HT1080 (cell line): ENCODE measurements around the gene NPAS3. TPM values are rescaled to one million over a fixed set of nuclear protein-coding genes. Genes with fewer than 3 reads are reported as not detected.
A peak's percentile ranks its signal among the peaks of the same experiment; 100 is the strongest.

ENCODE experiments used
- DNase-seq: peaks from one replicate; pipeline ENCODE4 v3.0.0-alpha.2; 2015; ENCODE audit warnings: low read depth
- total RNA-seq: library from RNA; depleted of rRNA; stranded (reverse); fragments of >200 nt; shearing (Covaris generic); gene quantifications from 2 replicates; pipeline ENCODE4 v1.2.3, GENCODE V29; 2014

Gene NPAS3
- total RNA-seq, 1 experiment from 2014 or later: 0.18 TPM

DNA sequence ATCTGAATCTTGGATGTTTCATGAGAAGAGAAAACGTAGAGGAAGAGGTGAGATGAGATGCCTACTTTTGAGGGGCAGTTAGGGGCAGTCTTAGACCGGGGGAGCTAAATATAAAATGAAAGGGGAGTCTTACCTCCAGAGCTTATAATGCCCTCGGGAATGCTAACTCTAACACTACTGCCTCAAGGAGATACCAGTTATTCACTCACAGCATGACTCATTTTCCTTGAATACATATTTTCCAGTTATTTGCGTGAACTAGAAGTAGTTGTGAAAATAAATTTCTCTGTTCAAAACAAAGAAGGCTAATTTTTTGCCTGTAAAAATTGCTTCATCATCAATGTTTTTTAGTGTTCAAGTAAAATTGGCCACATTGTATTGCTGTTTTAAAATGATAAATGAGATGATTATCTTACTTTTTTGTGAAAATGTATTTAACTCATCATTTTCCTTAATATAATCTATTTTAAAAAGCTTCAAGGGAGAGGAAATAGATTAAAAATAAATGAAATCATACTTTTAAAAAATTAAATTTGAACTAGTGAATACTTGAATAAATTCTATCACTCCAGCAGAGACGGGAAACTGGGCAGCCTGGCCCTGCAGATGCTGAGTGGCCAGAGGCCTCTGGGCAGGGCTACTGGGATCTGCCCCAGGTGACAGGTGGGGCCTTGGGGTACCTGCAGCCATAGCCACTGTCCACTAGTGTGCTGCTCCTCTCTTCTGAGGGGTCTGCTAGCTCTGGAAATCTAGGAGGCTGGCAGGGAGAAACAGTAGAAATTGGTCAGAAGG is 672.9 kb downstream of the NPAS3 start:
- DNase-seq: no peak

DNA sequence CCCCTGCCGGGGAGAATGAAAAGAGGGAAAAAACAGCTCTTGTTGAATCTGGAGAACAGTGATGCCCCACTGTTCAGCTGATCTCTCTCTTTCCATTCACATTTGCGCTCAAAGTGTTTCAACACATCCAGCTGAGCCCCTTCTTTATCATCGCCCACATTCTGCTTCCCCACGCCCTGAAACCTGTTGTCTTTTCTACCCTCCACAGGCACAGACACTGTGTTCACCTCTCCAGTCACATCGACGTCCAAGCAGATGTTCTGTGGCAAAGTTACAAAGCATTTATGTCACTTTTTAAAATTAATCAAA is 673.5 kb downstream of the NPAS3 start:
- no peak for DNase-seq

DNA sequence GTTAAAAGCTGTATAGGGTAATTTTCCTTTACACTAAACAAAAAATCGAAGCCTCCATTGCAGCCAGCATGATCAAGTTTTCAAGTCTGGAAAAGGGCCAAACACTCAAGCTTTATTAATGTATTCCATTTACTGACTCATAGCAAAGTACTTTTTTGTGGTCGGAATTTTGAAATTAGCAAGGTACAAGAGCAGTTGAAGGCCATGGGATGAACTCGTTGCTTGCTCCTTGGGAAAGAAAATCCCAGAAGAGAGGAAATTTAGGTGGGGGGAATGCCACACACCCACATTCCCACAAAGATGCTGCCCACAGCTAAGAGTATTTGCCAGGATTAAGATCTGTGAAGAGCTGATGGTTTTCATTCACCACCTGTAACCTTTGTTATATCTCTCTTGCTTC is 678.5 kb downstream of the NPAS3 start:
- DNase-seq: peak; percentile 77

DNA sequence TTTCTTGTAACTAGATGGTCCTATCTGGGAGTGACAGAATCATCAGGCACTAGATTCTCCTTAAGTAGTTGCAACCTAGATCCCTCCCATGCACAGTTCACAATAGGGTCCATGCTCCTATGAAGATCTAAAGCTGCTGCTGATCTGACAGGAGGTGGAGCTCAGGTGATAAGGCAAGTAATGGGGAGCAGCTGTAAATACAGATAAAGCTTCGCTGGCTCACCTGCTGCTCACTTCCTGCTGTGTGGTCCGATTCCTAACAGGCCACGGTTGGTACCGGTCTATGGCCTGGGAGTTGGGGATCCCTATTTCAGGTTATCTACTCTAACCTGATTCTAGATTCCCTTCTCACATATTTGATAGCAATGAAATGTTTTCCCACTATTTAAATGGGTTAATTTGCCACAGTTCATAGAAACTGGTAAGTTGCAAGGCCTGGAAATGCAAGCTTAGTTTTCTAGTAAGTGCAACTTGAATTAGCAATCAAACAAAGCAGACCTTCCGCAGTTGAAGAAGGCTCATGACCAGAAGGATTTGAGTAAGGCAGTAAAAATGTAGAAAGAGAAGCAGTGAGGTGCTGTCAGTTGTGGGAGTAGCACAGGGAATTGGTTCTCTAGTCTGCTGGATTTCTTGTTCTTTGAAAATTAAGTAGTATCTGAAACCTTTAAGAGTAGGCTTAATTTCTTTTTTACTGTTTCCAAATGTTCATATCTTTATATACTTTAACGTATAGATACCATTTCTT is 679.9 kb downstream of the NPAS3 start:
- no peak for DNase-seq

DNA sequence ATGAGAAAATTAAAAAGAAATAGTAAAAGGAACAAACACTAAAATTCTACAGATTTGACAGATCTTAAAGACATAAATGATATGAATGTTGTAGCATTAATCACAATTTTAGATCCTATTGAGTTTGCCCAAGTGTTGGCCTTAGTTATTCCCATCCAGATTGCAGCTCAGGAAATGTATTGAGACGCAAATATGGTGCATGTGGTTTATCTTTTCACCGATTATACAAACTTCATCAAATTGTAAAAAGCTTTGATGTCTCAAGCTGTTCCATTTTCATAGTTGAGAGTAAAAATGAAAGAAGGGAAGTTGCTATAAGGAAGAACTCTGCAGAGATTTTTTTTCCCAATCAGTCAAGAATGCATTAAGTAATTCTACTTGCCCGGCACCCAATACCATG is 683.8 kb downstream of the NPAS3 start:
- no peak for DNase-seq

DNA sequence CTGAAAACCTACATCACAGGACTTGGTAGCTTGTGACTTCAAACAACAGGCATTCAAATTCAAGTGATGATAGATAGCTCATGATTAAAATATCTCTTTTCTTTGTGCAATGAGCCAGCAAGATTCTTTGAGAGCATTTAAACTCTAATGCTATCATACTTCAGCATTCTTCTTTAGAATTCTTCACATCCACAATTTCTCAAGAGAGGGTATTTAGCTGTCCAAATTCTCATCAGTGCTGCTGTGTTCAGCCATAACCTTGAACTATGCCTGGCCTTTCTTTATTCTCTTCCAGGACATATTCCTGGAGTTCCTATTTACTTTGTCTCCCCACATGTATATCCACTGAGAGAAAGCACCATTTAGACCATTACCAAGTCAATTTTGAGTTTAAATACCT is 691.1 kb downstream of the NPAS3 start:
- no peak for DNase-seq

DNA sequence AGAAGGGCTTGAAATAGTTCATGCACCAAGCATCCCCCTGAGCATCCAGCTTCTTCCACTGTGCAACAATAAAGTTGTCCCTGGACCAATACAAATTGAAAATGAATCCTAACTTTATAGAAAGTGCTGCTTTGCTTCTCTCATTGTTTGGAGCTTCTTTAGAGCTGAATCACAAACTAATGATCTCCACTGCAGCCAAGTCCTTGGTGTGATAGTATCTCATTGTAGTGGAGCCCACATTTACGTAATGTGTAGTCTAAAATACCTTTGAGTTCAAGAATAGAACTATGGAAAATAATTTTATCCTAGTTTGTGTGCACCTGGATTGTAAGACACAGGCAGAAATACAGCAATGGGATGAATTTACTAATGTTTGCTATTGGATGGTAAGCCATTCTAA is 692.3 kb downstream of the NPAS3 start:
- DNase-seq: no peak

DNA sequence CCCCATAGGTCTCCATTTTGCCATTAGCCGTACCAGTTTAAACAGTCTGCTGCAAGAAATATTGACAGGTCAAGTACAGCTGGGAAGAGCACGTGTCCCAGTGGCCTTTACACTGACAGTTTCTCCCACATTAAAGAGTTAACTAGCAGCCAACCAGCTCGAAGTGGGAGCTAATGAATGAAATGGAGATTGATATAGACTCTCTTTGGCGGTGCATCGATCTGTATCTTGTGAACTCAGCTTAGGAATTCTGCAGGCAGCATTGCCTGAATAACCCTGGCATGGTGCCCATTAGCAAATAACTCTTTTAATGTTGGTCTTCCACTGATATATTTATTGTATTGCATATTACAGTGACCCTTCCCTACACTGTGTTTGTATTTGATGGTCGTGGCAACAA is 692.8 kb downstream of the NPAS3 start:
- DNase-seq: no peak

DNA sequence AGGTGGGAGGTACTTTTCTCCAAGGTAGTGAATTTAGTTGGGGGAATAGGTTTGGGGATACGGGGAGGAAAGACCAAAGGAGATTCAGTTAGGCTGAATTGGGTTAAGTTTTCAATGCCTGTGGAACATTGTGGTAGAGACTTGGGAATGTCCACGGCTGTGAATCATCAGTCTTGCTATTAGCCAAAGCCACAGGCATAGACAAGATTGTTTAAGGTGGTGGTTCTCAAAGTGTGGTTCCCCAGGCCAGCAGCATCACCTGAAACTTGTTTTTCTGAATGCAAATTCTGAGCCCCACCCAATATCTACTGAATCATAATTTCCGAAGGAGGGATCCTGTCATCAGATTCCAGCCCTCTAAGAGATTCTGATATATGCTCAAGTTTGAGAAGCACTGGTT is 696.0 kb downstream of the NPAS3 start:
- no peak for DNase-seq

DNA sequence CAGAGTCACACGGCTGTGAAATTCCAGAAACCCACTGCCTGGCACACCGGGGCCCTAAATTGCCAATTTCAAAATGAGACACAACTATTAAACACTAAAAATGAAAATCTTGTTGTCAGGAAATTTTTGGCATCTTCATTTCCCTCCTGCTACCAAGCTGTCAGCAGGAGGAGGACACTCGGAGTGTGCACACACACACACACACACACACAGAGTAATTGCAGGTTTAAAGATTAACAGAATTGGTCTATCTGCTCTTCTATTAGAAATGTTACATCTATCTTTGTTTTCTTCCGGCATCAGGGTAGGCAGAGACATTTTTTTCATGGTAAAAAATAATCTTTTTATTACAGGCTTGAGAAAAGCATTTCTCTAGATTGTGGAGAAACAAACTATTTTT is 698.0 kb downstream of the NPAS3 start:
- DNase-seq: no peak

DNA sequence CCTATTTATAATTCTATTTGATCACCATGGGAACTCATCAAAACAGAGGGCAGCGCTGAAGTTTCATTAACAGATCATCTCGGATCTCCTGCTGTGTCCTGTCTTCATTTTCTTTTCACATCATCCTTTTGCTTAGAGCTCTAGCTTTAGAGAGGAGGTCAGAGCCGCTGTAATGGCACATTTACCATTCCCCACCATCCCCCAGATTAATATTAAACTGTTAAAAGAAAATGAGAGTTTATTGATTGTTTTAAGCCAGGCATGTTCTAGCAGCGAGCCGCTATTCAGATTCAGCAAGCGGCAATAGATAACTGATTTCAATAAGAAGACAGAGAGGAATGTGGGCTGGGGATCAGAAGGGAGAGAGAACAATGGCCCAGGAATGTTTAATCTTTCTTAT is 703.4 kb downstream of the NPAS3 start:
- DNase-seq: no peak

DNA sequence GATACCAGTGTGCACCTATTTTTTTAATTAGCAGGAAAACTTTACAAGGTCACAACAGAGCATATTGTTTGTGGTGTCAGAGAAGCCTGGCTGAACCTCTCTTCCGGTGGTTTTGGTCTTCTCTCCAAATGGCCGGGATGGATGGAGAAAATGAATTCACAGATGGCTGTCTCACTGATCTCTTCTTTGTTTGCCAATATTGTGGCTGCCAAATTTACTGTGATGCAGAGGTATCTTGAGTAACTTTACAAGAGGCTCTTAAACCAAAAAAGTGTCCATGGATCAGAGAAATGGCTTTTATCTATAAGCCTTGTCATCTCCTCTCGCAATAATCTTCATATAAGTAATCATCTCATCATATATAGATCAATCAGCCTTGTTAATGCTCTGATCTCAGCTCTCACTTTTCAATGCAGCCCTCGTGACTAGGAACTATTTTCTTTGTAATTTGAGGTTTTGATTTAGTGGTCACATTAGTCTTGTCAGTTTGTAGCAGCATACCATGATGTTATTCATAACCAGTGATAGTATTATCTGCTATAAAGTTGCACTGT is 704.1 kb downstream of the NPAS3 start:
- DNase-seq: no peak

DNA sequence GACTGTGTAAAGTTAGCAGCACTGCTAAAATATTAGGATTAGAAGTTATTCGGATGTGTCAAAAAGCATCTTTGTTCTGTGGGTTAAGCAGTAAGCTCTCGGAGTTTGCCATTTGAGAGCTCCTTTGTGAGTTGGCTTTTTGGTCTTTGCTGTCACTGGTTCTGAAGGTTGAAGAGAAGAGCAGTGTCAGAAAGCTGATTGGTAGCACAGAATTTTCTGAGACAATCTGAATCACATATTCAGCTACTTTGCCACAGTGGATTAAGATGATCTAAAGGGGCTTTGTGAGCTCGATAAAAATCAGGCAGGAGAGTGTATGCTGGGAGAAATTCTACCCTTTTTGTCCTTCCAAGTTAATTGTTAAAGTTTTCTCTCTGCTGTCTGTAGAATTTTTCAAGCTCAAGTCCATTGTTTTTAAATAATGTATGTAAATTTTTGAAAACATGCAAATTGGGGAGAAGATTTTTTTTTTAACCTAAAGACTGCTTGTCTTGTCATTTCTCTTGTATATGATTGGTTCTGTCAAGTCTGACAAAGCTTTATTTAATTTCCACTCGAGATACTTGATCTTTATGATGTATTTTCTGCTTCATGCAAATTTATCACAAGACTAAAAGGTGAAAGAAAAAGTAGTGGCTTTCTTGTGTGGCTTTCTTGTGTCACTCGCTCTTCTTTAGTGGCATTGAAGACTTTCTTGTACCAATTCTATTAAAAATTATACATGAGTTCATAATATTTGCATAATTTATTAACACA is 704.9 kb downstream of the NPAS3 start:
- DNase-seq: no peak

DNA sequence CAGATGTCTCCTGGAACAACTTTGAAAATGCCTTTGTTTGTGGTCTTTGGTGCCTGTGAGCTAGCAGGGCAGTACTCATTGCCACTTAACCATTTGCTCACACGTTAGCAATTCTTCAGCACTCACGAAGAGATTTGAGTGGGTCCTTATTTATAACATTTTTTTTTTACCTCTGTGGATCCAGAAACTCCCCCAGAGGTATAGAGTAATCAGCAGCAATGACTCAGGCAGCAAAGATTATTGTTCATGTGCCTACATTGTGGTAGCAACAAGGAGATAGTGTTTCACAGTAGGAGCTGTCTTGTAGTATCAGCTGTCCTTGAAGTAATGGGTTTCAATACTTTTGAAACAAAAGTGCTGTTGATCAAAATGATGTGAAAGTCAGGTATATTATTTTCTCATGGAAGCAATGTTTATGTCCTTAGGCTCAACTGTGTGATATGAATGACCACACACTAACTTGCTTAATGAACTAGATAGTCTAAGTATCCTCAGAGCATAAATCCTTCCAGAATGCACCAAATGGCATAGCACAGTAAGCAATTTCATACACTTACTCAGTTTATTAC is 708.1 kb downstream of the NPAS3 start:
- peak; percentile 80 for DNase-seq

DNA sequence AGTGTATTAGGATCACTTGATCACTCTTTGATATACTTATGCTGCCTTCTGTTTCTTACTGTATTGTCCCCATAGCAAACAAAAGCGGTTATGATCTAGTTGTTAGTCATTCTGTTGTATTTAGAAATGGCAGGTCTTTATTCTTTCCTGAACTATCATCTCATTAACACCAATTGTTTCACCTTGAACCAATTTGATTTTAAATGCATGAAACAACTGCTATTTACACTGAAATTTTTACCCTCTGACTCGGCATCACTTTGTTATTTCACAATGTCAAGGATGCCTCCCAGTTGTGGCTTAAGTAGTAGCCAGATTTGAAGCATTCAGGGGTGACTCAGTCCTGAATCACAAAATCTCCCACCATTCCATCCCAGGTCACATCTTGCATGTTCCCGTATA is 708.7 kb downstream of the NPAS3 start:
- DNase-seq: peak; percentile 97

DNA sequence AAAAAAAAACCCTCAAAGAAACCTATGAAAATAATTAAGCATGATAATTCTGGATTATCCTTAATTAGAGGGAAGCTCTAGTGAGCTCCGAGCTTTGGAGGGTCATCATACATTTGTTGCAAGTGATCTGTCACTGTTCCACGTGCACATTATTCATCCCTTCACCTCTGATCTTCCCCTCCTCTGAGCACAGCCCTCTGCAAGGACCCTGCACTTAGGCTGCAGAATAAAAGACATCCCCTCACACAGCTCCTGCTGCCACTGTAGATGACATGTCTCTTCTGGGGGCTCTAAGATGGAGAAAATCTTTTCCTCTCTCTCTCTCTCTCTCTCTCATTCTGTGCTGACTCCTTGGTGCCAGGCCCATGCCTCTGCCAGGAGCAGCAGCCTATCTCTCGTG is 711.8 kb downstream of the NPAS3 start:
- no peak for DNase-seq

DNA sequence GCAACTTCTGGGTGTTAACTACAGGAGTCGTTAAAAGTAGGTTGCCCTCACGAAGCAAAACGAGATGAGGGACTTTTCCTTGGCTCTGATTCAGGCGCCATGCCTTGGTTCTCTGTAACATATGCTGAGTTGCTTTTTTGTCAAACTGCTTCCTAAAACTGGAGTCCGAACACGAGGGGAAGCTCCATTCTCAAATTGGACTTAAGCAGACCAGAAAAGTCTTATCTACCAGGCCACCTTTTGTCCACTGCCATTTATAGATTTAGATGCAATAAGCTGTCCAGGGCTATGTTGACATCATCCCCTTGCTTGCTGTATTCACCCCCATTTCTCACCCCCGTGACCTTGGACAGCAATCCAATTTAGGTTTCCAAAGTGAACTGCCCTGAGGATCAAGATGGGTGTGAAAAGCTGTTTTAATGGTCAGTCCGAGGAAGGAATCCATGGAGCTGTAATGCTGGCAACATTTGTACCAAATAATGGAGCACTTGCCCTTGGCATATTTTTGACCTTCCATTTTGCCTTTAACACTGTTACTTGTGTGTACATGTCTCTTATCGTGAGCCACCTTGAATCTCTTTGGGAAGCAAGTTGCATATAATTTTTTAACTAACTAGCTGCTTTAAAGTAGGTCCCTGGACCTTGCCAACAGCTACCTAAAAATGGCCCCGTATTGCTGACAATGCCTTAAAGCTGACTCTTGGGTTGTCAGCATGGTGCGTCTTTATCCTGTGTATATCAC is 714.1 kb downstream of the NPAS3 start:
- no peak for DNase-seq

DNA sequence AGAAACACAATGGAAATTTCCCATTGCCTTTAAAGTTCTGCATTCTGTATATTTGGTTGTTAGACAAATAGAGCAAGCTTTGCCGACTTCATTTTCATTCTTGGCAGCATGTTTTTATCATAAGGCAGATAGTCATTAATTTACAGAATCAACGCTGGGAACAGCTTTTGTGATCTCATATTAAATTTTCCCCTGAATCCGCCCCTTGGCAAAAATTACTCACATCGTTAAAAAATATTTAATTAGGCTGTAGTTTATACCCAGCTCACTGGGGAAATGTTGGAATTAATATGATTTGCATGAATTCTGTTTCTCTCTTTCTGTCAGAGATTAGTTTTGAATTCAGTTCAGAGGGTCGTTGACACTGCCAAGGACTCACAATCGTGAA is 714.6 kb downstream of the NPAS3 start:
- no peak for DNase-seq

DNA sequence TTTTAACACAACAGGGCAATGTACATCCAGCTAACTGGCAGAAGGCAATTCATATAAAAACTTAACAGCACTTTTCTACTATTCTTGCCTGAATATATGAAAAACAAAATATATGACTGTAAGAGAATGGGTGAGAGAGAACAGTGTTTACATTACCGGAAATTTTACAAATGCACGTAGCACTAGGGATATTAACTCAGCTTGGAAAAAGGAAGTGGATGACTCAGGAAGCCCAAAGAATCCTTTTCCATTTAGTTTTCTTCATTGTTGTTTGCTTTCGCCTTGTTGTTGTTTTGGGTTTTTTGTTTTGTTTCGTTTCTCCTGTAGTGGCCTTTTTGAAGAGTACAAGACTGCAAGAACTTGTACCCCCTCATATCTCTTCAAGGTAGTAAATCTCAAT is 716.7 kb downstream of the NPAS3 start:
- peak; percentile 26 for DNase-seq

DNA sequence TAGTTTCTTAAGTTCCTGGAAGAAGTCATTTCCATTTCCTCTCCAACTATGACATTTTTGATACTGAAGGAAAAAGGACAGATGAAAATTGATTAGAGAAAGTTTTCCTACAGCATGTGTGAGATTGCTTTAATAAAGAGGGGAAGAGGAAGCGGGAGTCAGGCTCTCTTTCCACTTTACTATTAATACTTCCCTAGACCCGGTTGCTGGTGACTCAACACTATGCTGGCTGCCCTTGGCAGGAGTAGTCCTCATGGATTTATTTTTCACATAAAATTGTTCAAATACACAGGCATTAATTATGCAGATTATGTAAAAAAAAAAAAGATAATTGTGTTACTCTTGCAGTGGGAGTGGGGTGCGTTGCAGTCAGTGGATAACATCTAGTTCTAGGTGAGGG is 718.8 kb downstream of the NPAS3 start:
- peak; percentile 29 for DNase-seq

DNA sequence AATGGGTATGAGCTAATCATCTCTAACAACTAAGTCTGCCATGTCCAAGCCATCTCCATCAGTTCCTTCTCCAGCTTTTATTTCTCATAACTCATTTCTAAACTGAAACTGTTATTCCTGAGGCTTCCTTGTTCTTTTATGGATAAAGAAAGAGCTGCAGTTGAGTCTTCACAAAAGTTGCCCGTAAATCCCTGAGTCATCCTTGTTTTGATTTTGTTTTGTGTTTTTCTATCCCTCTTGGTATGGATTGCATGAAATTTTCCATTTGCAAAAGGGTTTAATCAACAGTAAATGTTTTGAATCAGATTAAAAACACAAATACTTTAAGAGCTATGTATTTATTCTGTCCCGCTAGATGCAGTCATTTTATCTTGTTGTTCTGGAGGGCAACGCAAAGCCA is 721.6 kb downstream of the NPAS3 start:
- DNase-seq: no peak
